ENCODE measurements around the gene KLHL28. TPM values are rescaled to one million over a fixed set of nuclear protein-coding genes. Genes with fewer than 3 reads are reported as not detected.

Gene KLHL28
- total RNA-seq, 4 donors from 2014 or later: 7.6 to 10.8 (median 8.9) TPM

- Histone ChIP-seq H3K9me3 (peaks cover 0 to 5% (median 0%) of the 10 kb centered on the region in 4 donors), H3K27me3 (no peaks in the 10 kb centered on the region), H3K27ac (replicated peaks in 1 of 4) (no peak overlapping the region), H3K36me3 (no peaks in the 10 kb centered on the region), H3K4me3 (peak overlapping the region; percentile 45 to 95 (median 86)), H3K4me1 (peaks cover 26 to 70% (median 67%) of the 10 kb centered on the region in 4 donors)
- intact Hi-C loops (cut with DNase I): loop anchor here (10.0 kb wide), 1 partner anchor 278 kb away; no protein-coding TSS in a partner anchor
- TF ChIP-seq POLR2A (IDR thresholded peaks at IDR 0.05; ENCODE audit: low read depth): no peak
- no peak for TF ChIP-seq POLR2AphosphoS5 (IDR thresholded peaks at IDR 0.05)
- no peak for DNase-seq (ENCODE audit: extremely low spot score)
- 78% methylated on average over 4 of the region's 4 CpGs for WGBS
Measured at GRCh38 chr14:44966601-44967336, 5.0 kb upstream of the KLHL28 start.

DNA sequence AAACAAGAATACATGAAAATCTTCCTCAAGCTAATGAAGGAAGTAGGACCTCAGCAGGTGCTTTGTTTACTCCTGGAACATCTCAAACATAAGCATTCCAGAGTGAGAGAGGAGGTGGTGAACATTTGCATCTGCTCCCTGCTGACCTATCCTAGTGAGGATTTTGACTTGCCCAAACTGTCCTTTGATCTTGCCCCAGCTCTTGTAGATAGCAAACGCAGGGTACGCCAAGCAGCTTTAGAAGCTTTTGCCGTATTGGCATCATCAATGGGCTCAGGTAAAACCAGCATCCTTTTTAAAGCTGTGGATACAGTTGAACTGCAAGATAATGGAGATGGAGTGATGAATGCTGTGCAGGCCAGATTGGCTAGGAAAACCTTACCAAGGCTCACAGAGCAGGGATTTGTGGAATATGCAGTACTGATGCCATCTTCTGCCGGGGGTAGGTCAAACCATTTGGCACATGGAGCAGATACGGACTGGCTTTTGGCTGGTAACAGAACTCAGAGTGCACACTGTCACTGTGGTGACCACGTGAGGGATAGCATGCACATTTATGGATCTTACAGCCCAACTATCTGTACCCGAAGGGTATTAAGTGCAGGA is 2.1 kb upstream of the KLHL28 start:
- H3K27ac ChIP-seq (replicated peaks in 1 of 4): peak overlapping the region in 3 of 4 donors; percentile 89 to 95 (median 93)

DNA sequence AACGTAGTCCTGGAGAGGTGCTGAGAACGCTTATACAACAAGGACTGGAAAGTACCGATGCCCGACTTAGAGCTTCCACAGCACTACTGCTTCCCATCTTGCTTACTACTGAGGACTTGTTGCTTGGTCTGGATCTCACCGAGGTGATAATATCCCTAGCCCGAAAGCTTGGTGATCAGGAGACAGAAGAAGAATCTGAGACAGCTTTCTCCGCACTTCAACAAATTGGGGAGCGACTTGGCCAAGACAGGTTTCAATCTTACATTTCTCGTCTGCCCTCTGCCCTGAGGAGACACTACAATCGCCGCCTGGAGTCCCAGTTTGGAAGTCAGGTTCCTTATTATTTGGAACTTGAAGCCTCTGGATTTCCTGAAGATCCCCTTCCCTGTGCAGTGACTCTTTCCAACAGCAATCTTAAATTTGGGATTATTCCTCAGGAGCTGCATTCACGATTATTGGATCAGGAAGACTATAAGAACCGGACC is 1.3 kb upstream of the KLHL28 start:
- intact Hi-C loops (cut with DNase I): loop anchor here (2.0 to 10.0 kb wide), 5 partner anchors 51 to 282 kb away; partner anchors contain the start of genes FANCM, FKBP3 and PRPF39
- TF ChIP-seq, protein P1, sequence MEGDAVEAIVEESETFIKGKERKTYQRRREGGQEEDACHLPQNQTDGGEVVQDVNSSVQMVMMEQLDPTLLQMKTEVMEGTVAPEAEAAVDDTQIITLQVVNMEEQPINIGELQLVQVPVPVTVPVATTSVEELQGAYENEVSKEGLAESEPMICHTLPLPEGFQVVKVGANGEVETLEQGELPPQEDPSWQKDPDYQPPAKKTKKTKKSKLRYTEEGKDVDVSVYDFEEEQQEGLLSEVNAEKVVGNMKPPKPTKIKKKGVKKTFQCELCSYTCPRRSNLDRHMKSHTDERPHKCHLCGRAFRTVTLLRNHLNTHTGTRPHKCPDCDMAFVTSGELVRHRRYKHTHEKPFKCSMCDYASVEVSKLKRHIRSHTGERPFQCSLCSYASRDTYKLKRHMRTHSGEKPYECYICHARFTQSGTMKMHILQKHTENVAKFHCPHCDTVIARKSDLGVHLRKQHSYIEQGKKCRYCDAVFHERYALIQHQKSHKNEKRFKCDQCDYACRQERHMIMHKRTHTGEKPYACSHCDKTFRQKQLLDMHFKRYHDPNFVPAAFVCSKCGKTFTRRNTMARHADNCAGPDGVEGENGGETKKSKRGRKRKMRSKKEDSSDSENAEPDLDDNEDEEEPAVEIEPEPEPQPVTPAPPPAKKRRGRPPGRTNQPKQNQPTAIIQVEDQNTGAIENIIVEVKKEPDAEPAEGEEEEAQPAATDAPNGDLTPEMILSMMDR (IDR thresholded peaks at IDR 0.05): no peak
- no peak for TF ChIP-seq EP300 (IDR thresholded peaks at IDR 0.05)
- TF ChIP-seq POLR2AphosphoS5 (IDR thresholded peaks at IDR 0.05): no peak
- TF ChIP-seq POLR2A (IDR thresholded peaks at IDR 0.05; ENCODE audit: low read depth): no peak
- Histone ChIP-seq H3K9me3 (no peaks in the 10 kb centered on the region), H3K27ac (replicated peaks in 1 of 4) (peak overlapping the region; percentile 89 to 95 (median 92)), H3K4me1 (peaks cover 38 to 82% (median 81%) of the 10 kb centered on the region in 4 donors), H3K36me3 (no peaks in the 10 kb centered on the region), H3K4me3 (peak overlapping the region; percentile 83 to 95 (median 86)), H3K27me3 (no peaks in the 10 kb centered on the region)
- 17% methylated on average over 12 of the region's 13 CpGs for WGBS
- no peak for DNase-seq (ENCODE audit: extremely low spot score)

More for the DNA sequence above, 2.1 kb upstream of the KLHL28 start:
- Histone ChIP-seq H3K4me1 (peaks cover 42 to 82% (median 80%) of the 10 kb centered on the region in 4 donors), H3K9me3 (no peaks in the 10 kb centered on the region), H3K4me3 (peak overlapping the region; percentile 83 to 95 (median 86)), H3K27me3 (no peaks in the 10 kb centered on the region), H3K36me3 (no peaks in the 10 kb centered on the region)
- 5% methylated on average over 7 of the region's 7 CpGs for WGBS
- TF ChIP-seq POLR2A (IDR thresholded peaks at IDR 0.05; ENCODE audit: low read depth) (no peak), POLR2AphosphoS5 (IDR thresholded peaks at IDR 0.05) (no peak), EP300 (IDR thresholded peaks at IDR 0.05) (no peak)
- TF ChIP-seq, protein P1 (IDR thresholded peaks at IDR 0.05): no peak
- no peak for DNase-seq (ENCODE audit: extremely low spot score)
- intact Hi-C loops (cut with DNase I): loop anchor here (2.0 to 10.0 kb wide), 5 partner anchors 52 to 281 kb away; partner anchors contain the start of genes FANCM, FKBP3 and PRPF39

- Histone ChIP-seq H3K27me3 (no peaks in the 10 kb centered on the region), H3K27ac (replicated peaks in 1 of 4) (peak overlapping the region; percentile 89 to 95 (median 92))
- intact Hi-C loops (cut with DNase I): loop anchor here (2.0 to 10.0 kb wide), 5 partner anchors 50 to 282 kb away; partner anchors contain the start of genes FANCM, FKBP3 and PRPF39
Measured at GRCh38 chr14:44962334-44963043, 742 bp upstream of the KLHL28 start.

More at GRCh38 chr14:44962334-44963043, 742 bp upstream of the KLHL28 start:
- peak; percentile 92 for DNase-seq (ENCODE audit: extremely low spot score)
- no peaks in the 10 kb centered on the region for H3K9me3 ChIP-seq
- TF ChIP-seq POLR2AphosphoS5 (IDR thresholded peaks at IDR 0.05) (no peak), POLR2A (IDR thresholded peaks at IDR 0.05; ENCODE audit: low read depth) (no peak), EP300 (IDR thresholded peaks at IDR 0.05) (no peak)
- TF ChIP-seq, protein P1 (IDR thresholded peaks at IDR 0.05): no peak
- no peaks in the 10 kb centered on the region for H3K36me3 ChIP-seq
- 0% methylated on average over 15 of the region's 39 CpGs for WGBS
- peak overlapping the region; percentile 83 to 95 (median 86) for H3K4me3 ChIP-seq
- peaks cover 37 to 81% (median 78%) of the 10 kb centered on the region in 4 donors for H3K4me1 ChIP-seq

All from esophagus muscularis mucosa (tissue), 4 donors.